ENCODE measurements around the gene RAD23A.

Gene RAD23A

DNA sequence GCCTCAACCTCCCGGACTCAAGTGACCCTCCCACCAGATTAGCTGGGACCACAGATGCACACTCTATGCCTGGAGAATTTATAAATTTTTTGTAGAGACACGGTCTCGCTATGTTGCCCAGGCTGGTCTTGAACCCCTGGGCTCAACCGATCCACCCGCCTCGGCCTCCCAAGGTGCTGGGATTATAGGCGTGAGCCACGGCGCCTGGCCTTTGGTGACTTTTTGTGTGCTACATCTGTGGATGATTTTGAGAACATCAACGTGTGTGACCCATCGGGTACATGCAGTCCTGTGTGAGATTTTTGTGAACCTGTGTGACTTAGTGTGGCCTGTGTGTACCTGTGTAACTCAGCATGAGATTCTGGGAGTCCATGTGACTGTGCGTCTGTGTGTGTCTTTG, 41.1 kb downstream of the RAD23A start:
- DNase-seq = no peak

GRCh38 chr19:12987190-12987589, 41.5 kb downstream of the RAD23A start:
- DNase-seq = no peak

GRCh38 chr19:12987781-12988180, 42.1 kb downstream of the RAD23A start:
- DNase-seq = no peak

DNA sequence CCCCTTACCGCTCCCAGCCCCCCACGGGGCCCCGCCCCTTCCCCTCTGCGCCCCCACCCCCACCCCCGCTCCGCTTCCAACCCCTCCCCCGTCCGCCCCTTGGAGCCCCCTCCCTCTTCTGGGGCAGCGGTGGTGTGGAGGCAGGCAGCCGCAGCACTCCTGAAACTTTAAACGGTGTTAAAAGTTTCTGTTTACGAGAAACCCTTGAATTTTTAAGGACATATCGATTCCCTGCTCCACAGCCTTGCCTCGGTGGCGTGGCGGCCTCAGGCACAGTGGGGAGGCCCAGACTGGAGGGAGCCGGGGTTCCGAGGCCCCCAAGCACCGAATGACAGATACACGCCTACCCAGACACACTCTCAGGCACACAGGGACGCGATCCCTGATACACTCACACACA, 44.8 kb downstream of the RAD23A start:
- no peak for DNase-seq

DNA sequence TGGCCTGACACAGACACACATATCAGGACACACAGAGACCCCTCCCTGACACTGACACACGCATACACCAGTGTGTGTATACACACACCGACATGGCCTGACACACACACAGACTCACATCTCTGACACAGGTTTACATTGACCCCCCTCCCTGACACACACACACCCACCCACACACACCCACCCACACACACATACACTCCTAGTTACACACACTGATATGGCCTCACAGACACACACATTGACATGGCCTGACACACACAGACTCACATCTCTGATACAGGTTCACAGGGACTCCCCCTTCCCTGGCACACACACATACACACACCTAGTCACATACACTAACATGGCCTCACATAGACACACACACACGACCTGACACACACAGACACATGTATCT, 45.2 kb downstream of the RAD23A start:
- DNase-seq = no peak

DNA sequence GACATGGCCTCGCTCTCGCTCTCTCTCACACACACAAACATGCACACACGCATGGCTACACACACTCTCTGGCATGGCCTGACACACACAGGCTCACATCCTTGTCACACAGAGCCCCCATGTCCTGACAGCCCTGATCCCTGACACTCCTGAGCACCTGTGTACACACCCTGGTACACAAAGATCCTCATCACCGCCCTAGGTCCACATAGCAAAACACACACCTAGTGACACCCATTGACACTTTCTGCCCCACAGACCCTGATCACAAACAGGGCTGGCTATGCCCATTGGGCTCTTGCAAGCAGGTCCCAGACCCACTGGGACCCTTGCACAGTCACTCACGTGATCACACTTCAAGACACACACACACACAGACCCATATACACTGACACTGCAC, 45.6 kb downstream of the RAD23A start:
- no peak for DNase-seq

- DNase-seq = no peak
These were observed 47.1 kb downstream of the RAD23A start for GRCh38 chr19:12992729-12993128.

GRCh38 chr19:12993562-12993961, 47.9 kb downstream of the RAD23A start:
- DNase-seq = no peak

DNA sequence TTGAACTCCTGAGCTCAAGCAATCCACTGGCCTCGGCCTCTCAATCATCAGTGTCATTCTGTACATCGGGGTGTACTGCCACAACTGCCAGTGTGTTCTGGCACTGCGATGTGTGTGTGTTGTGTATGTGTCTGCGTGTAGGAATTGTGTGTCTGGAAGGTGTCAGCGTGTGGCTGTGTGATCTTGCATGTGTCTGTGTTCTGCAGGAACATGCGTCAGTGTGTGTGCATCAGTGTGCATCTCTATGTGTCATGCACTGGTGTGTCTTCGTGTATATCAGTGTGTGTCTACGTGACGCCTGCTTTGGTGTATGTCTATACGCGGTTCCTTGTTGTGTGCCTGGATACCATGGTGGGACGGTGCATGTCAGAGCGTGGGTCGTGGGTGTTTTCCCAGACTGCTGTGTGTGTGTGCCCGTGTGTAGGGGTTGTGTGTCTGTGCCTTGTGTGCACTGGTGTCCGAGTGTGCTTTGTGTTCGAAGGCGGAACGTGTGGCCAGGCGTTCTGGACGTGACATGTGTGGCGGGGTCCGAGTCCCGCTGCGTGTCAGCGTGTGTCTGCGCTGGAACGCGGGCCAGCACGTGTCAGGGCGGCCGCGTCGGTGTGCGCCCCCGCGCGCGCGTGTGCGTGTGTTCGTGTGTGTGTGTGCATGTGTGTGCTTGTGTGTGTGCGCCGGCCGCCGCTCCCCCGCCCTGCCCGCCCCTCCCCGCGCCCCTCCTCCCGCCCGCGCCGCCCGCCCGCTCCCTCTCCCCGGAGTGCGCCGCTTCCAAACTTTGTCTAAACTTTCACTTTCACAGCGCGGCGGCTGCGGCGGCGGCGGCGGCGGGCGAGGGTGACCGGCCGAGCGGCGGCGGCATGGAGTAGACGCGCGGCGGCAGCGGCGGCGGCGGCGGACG, 49.3 kb downstream of the RAD23A start, which contains the start of gene NFIX:
NFIX (plus strand) TSS at position 775 of the 895 bp plus-strand sequence. CDS start 363 bp downstream, outside the sequence.
- DNase-seq = no peak

DNA sequence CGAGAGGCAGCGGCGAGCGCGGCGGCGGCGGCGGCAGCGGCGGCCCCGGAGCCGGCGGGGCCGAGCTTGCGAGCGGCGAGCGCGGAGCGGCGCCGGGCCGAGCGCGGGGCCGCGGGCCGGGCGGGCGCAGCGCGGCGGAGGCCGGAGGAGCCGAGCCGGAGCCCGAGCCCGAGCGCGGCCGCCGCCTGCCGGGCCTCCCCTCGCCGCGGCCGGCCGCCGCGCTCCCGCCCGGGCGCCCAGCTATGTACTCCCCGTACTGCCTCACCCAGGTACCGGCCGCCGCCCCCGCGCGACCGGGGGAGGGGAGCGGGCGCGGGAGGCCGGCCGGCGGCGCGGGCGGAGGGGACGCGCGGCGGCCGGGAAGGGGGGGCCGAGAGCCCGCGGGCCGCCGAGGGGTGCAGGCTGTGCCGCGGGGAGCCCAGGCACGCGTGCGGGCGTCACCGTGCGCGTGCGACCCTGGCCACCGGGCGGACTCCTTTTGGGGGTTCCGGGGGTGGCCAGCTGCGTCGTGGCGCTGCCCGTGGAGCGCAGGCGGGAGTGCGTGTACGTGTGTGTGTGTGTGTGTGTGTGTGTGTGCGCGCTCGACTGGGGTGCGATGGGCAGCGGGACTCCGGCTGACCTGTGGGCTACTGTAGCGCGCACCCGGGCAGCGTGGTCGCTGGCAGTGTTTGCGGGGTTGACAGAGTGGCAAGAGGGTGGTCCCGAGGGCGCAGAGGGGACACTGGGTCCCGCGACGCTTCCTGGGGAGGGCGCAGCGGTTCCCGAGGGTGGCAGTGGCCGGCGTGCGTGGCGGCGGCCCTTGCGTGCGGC, 50.1 kb downstream of the RAD23A start:
- no peak for DNase-seq

DNA sequence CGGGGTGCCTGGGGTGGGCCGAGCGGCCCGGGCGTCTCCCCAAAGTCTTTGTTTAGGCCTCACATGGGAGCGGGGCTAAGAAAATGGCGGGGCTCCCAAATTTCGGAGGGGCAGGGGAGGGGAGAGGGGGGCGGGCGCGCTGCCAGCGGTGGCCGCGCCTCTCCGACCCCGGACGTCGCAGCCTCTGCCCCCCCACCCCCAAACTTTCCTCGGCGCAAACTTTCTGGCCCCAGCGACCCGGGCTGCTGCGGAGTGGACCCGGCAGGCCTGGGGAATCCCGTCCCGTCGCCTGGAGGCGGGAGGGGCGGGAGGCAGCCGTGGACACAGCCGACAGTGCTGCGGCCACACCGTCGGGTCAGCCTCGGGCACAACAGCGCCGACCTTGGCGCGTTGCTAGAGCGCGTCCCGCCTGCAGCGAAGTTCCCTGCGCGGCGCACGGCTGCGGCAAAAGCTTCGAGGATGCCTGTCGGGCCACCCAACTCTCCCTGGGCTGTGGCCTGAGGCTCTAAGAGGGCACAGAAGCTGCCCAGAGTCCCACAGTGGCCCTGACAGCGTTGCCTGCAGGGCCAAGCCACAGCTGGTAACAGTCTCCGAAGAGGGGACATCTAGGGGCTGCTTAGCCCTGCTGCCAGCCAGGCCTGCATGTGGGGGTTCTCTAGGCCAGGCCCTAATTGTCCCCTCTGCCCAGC, 50.9 kb downstream of the RAD23A start:
- no peak for DNase-seq

GRCh38 chr19:12997179-12997966, 51.7 kb downstream of the RAD23A start:
- no peak for DNase-seq

- no peak for DNase-seq
These were observed 52.6 kb downstream of the RAD23A start for GRCh38 chr19:12997967-12998940.

DNA sequence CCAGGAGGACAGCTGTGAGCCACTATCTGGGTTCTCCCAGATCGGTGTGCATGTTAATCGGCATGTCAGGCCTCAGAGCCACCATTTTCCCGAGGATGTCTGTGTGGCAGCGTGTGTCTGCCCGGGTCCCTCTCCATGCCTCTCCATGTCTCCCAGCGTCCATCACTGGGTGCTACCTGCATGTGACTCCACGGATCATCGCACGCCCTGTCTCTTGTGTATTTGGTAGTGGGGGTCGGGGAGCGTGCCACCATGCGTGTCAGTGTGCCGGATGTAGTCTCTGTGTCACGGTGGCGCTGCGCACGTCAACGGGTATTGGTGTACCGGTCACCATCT, 55.5 kb downstream of the RAD23A start:
- DNase-seq = no peak

- DNase-seq = no peak
These were observed 56.0 kb downstream of the RAD23A start for GRCh38 chr19:13001502-13002165.

DNA sequence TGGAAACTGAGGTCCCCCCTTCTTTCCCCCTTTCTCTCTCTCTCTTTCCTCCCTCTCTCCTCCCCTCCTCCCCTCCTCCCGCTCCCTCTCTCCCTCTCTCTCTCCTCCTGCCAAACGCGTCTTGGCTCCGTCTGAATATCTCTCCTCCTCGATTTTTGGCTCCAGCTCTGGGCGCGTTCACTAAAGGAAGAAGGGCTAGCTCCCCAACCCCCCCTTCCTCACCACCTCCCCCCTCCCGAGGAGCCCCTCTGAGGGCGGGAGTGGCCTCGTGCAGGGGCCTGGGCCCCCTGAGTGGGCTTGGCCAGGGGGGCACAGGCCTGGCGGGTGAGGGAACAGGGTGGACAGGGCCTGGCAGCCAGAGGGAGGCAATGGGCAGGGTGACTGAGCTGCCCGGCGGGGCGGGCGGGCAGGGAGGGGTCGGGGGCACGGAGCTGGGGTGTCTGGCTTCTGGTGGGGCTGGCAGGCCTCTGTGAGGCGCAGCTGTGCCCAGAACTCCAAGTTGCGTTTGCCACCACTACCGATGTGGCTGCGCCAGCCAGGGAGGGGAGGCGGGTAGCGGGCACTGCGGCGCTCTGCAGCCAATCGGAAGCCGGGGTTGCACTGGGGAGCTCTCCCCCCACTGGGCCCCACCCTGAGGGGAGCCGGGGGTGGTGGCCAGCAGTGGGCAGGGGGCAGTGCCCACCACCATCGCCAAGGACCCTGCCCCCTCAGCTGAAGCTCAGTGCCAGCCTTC, 56.7 kb downstream of the RAD23A start:
- DNase-seq = peak; percentile 88

DNA sequence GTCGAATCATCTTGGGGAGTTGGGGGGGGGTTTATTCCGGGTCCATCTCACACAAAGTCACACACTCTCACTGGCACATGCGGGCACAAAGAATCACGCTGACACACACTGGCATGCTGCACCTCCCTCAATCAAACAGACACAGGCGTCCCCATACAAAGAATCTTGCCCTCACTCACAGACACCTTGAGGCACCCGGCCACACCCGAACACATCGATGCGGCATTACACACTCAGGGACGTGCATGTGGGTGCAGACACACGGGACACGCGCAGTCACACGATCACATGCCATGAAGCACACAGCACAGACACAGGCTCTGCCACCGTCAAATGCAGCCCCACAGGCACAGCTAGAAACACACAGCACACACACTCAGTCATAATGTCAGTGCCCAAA, 57.4 kb downstream of the RAD23A start:
- DNase-seq = no peak

All from NCI-H446 treated with DMSO at 0.1 percent for 48 hours (cell line).